Left kidney (tissue), 2 donors: Measurements from ENCODE around the gene INF2. TPM values are rescaled to one million over a fixed set of nuclear protein-coding genes. Genes with fewer than 3 reads are reported as not detected.
A peak's percentile ranks its signal among the peaks of the same experiment; 100 is the strongest.

Source experiments
- DNase-seq: peaks from one replicate; pipeline ENCODE4 v3.0.0-alpha.2; 2013
- polyA plus RNA-seq: library from polyadenylated mRNA; unstranded; fragments of 120-200 nt; gene quantifications from one replicate; pipeline ENCODE4 v1.2.1, GENCODE V29; 2013; ENCODE audit not compliant: insufficient read length

Gene INF2
- polyA plus RNA-seq, 1 donor: 38.9 TPM

DNA sequence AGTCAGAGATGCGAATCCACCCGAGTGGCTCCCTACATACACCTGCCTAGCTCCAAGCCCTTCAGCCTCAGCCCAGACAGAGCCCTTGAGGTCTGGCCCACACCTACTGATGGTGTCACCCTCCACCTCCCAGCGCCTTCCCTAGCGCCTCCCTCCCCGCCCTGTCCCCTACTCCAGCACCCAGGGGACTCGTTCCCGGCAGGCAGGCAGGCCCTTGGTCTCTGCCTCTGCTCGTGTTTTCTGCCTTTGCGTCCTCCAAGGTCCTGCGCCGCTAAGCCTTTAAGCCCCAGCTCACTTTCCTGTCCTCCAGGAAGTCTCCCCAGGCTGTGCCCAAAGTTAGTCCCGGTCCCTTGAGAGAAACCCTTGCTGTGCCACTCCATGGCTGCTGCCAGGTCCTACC is 12.7 kb downstream of the INF2 start:
- no peak for DNase-seq

DNA sequence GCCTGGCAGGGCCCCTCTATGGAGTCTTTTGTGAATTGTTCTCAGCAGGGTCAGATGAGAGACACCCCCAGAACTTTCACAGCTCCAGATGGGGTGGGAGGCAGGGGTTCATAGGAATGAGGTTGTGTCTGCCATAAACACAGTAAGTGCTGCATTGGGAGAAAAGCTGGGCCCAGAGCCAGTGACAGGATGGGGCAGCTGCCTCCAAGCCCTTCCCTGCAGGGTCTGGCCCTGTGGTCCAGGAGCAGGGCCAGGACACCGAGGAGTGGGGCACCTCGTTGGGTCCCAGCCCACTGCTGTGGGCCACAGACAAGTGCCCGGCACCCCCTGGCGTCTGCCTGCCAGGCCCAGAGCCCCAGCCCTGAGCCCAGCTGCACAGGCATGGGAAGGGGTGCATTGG is 13.3 kb downstream of the INF2 start:
- DNase-seq: no peak

DNA sequence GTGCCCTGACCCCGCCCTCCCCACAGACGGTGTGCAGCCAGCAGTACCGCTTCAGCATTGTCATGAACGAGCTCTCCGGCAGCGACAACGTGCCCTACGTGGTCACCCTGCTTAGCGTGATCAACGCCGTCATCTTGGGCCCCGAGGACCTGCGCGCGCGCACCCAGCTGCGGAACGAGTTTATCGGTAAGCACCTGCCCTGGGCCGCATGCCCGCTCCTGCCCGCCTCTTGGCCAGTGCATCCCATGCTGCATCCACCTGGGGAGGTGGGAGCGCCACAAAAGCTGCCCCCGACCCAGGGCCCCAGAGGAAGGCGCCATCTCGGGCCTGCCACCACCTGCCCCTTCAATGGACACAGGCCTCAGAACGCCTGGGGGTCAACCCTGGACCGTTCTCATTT is 13.9 kb downstream of the INF2 start:
- DNase-seq: no peak

DNA sequence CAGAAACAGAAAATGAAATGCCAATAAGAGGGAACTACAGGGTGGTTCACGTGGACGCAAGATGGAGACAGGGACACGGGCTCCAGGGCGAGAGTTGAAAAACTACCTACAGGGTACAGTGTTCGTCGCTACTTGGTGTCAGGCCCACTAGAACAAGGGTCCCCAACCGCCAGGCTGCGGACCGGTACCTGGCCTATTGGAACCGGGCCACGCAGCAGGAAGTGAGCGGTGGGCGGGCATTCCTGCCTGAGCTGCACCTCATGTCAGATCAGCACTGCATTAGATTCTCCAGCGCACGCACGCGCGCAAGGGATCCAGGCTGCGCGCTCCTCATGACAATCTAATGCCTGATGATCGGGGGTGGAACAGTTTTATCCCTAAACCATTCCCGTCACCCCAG is 14.8 kb downstream of the INF2 start:
- no peak for DNase-seq

DNA sequence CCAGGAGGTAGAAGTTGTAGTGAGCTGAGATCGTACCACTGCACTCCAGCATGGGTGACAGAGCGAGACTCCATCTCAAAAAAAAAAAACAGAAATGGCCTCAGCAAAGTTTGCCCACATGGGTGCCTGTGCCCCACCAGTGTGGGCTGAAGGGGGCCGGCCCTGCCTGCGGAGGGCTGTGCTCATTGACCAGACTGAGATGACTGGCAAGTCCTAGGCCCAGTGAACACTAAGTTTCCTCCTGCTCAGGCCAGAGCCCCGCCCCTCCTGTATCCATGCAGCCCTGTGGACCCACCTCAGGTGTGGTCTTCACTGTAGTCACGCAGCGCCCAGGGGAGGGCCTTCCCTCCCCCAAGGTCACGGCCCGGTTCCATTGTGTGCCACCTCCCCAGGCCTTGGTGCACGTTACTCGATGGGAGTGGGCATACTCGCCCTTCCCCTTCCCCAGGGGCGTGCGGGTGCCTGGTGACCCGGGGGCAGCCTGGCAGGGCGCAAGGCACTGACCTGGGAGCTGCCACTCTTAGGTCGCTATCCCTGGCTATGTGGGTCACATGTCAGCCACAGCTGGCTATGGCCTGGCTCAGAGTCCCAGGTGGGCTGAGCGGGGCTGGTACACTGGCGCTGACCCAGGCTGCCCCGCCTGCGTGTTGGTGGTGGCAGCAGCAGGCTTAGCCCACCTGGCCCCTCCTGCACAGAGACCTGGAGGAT is 16.1 kb downstream of the INF2 start:
- no peak for DNase-seq

DNA sequence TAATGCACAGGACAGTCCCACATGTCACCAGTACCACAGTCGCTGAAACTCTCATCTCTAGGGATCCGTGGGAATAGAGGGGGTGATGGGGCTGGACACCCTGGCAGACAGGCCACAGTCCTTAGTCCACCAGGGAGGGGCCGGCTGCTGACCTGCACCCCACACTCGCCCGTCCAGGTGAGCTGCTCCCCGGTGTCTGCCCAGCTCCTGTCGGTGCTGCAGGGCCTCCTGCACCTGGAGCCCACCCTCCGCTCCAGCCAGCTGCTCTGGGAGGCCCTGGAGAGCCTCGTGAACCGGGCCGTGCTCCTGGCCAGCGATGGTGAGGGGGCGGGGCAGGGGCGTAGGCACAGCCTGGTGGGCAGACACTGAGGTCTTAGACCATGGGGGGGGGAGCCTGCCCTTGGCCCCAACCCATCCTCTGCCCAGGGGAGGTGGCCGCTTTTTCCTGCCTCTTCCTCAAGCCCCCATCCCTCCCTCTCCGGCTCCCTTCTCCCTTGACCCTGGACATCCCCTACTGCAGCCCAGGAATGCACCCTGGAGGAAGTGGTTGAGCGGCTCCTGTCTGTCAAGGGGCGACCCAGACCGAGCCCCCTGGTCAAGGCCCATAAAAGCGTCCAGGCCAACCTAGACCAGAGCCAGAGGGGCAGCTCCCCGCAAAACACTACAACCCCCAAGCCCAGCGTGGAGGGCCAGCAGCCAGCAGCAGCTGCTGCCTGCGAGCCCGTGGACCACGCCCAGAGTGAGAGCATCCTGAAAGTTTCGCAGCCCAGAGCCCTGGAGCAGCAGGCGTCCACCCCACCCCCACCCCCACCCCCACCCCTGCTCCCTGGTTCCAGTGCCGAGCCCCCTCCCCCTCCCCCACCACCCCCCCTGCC is 17.6 kb downstream of the INF2 start:
- DNase-seq: no peak

DNA sequence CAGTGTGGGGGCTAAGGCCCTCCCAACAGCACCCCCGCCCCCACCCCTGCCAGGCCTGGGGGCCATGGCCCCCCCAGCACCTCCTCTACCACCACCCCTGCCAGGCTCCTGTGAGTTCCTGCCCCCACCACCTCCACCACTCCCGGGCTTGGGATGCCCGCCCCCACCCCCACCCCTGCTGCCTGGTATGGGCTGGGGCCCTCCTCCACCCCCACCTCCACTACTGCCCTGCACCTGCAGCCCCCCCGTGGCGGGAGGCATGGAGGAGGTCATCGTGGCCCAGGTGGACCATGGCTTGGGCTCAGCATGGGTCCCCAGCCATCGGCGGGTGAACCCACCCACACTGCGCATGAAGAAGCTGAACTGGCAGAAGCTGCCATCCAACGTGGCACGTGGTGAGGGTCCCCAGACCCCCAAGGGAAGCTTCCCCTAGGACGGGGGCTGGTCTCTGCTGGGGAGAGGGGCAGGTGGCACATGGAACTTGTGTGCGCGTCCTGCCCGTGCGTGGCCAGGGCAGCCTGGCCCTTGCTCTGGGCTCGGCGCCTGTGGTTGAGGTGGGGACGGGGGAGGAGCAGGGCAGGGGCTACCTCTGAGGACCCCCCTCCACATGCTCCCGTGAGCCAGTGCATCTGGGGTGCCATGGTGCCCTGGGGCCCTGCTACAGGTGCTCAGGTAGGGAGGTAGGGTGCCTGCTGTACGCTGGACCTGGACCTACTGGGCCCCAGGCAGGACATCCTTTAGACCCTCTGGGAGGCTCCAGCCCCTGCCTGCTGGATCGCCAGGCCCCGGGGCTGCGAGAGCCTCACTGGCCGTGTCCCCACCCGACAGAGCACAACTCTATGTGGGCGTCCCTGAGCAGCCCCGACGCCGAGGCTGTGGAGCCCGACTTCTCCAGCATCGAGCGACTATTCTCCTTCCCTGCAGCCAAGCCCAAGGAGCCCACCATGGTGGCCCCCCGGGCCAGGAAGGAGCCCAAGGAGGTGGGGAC is 18.5 kb downstream of the INF2 start:
- DNase-seq: no peak

DNA sequence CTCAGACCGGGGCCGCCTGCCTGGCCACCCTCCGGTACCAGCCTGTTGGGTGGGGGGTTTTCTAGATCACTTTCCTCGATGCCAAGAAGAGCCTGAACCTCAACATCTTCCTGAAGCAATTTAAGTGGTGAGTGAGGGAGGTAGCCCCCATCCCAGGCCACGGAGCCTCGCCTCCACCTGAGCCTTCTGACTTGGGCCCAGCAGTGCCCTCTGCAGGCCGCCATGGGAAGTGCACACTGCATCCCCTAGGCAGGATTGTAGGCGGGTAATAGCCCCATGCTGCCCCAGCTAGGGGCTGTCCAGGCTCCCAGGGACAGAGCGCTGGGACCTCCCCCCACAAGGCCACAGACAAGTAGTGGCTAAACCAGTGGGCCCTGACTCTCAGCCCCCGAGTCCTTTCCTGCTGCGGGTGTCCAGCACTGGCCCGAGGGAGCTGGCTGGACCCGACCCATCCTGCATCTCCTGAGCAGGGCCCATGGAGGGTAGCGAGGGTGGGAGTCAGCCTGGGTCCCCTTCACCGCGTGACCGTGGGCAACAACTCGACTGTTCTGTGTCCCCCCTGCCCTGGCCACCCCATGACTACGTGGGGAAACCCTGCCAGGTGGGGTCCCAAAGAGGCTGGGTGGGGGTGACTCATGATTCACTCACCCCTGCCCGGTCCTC is 19.3 kb downstream of the INF2 start:
- peak; percentile 66 for DNase-seq

DNA sequence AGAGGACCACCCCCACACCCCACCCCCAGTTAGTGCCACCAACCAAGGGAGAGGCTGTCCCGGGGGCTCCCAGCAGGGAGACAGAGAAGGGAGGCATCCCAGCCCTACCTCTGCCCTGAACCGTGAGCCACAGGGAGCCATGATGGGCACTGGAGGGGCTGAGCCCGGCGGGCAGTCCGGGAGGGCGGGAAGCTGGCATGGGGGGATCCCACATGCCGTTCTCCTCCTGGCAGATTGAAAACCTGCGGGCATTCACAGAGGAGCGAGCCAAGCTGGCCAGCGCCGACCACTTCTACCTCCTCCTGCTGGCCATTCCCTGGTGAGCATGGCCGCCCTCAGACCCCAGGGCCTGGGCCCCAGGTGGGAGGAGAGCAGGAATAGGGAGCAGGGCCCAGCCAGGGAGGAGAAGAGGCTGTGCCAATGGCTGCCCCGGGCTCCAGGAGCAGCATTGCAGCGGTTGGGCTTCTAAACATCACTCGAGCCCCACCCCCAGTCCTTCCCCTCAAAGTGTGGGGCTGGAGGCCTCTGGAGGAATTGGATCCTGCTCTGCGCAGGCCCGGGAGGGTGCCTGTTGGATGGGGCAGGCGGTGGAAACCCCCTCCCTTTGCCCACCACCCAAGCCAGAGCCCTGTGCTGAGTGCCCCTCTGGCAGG is 20.1 kb downstream of the INF2 start:
- no peak for DNase-seq

DNA sequence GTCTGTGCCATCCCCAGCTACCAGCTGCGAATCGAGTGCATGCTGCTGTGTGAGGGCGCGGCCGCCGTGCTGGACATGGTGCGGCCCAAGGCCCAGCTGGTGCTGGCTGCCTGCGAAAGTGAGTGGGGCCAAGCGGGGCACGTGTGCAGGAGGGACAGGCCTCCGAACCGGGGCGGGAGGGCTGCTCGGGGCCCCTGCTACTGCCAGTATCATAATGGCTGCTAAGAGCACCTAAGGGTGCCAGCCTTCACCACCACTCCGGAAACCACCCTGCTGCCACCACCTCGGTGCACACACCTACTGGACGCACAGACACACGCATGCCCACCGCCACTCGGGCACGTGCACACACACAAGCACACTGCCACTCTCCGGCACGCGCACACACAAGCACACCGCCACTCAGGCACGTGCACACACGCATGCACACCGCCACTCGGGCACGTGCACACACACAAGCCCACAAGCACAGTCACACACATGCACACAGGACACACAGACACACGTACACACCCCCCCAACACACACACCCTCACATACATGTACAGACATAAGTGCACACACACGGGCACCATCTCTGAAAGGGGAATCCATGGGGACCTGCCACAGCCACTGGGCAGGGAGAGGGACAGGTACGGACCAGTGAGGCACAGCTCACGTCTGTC is 20.8 kb downstream of the INF2 start:
- DNase-seq: no peak

DNA sequence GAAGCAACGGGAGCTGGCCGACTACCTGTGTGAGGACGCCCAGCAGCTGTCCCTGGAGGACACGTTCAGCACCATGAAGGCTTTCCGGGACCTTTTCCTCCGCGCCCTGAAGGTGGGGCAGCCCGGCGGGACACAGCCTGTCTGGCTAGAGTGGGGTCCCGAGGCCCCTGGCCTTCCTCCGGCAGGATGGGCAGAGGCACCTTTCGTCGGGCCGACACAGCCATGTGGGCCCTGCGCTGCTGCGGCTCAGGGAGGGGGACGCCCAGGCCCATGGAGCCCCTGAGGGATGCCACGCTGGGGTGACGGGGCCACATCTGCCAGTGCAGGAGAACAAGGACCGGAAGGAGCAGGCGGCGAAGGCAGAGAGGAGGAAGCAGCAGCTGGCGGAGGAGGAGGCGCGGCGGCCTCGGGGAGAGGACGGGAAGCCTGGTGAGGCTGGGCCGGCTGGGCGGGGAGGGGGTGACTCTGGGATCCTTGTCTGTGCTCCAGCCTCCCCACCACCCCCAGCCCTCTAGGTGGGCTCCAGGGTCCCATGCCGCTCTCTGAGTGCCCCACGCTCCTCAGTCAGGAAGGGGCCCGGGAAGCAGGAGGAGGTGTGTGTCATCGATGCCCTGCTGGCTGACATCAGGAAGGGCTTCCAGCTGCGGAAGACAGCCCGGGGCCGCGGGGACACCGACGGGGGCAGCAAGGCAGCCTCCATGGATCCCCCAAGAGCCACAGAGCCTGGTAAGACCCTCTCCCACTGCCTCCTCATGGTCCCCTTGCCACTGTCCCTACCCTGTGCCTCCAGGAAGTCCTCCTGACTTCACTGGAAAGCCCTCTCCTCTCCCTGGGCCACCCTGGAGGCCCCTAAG is 23.7 kb downstream of the INF2 start:
- no peak for DNase-seq

DNA sequence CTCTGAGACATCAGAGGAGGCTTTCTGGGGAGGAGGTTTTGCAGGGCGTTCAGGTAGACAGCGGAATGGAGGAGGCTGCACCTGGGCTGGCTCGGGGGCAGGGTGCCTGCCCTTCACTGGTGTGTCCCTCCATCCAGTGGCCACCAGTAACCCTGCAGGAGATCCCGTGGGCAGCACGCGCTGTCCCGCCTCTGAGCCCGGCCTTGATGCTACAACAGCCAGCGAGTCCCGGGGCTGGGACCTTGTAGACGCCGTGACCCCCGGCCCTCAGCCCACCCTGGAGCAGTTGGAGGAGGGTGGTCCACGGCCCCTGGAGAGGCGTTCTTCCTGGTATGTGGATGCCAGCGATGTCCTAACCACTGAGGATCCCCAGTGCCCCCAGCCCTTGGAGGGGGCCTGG is 24.6 kb downstream of the INF2 start:
- DNase-seq: no peak

DNA sequence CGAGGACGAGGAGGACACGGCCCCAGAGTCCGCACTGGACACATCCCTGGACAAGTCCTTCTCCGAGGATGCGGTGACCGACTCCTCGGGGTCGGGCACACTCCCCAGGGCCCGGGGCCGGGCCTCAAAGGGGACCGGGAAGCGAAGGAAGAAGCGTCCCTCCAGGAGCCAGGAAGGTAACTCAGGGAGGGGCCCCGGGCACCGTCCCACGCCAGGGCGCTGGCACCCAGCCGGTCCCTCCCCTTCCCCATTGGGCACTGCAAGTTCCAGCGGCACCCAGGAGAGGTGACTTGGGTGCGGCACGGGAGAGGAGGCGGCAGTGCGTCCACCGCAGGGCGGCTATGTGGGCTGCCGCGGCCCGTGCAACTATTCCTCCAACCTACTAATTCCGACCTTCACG is 25.3 kb downstream of the INF2 start:
- DNase-seq: no peak

DNA sequence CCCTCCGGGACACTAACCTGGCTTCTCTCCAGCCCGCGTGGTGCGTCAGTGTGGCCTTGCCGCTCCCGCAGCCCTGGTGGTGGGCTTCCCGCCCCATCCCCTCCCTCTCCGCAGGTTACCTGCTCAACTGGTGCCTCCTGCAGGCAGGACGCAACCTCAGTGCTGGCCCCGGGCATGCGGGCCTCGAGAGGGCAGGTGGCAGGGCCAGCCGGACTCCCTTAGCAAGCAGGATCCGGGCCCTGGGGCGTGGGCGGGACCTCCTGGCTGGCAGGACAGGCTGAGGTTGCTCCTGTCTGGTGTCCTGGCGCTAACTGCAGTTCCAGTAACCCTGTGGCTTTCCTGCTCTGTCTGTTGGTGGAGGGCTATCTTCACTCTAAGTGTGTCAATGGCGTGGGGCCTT is 26.0 kb downstream of the INF2 start:
- no peak for DNase-seq

DNA sequence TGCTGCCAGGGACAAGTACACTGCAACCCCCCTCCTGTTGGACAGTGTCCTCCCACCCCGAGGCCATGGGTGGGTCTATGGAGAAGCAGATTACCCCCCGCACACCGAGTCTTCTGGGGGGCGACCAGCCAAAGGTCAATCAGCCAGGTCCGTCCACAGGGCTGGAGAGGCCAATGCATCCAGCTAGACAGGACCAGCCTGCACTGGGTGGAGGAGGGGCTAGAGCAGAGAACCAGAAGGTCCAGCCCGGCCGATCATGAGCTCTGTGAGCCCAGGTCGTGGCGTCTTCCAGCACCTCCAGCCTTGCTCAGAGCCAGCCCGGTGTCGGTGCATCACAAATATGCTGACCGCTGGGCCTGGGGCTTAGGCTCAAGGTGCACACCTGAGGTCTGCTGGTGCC is 26.5 kb downstream of the INF2 start:
- DNase-seq: no peak

DNA sequence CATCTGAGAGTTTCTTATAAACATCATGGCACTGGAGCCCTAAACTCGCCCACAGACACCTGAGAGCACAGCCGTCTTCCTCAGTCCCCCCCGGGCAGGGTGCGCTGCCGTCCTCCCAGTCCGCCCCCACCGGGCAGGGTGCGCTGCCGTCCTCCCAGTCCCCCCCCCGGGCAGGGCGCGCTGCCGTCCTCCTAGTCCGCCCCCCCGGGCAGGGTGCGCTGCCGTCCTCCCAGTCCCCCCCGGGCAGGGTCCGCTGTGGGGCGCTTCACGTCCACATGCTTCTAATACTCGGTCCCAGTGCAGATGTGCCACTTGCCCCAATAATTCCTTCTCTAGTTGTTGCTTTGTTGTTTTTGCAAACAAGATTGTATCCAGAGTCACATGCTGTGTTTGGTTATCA is 27.7 kb downstream of the INF2 start:
- DNase-seq: no peak

DNA sequence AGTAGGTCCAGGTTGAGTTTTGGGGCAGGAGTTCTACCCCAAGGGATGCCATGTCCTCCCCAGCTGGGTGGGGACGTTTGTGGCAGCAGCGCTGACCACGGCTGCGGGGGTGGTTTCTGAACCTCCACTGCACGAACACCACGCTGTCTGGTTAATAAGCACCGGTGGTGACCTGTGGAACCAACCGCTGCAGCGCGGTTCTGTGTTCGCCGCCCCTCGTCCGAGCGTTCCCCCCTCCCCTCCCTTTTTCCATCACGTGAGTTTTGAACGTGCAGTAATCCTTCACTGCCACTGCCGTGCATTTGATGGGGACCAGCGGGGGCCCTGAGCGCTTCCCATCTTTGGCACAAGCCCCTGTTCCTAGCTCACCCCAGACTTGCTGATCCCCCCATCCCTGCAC is 28.2 kb downstream of the INF2 start:
- no peak for DNase-seq

DNA sequence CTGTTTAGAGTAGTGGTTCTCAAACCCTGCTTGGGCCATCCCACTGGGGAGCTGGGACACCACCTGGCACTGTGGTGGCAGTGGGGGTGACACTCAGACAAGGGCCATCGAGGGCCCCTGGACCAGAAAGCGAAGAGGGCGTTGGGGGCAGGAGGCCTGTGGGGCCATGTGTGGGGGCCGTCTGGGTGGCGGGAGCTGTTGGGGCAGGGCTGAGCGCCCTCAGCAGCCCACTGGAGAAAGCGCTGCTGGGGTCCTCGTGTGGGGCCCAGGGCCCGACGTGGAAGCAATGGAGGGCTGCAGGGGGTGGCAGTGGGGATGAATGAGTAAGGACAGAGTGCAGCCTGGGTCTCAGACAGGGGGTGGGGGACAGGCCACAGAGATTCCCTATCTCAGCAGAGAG is 28.7 kb downstream of the INF2 start:
- DNase-seq: no peak

DNA sequence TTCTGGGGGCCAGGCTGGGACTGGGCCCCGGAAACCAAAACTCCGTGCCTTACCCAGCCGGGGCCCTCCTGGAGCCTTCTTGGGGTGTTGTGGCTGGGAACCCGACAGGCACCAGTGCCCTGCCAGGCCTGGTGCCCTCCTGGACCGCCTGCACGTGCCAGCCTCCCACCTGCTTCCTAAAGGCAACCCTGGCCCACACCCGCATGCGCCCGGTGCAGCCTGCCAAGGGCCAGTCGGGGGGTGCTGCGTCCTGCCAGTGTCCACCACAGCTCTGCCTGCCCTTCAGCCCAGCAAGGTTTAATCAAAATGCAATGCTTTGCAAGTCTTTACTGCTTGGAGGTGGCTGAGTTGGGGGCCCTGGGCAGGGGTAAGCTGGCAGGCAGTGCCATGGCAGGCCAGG is 29.5 kb downstream of the INF2 start:
- no peak for DNase-seq

DNA sequence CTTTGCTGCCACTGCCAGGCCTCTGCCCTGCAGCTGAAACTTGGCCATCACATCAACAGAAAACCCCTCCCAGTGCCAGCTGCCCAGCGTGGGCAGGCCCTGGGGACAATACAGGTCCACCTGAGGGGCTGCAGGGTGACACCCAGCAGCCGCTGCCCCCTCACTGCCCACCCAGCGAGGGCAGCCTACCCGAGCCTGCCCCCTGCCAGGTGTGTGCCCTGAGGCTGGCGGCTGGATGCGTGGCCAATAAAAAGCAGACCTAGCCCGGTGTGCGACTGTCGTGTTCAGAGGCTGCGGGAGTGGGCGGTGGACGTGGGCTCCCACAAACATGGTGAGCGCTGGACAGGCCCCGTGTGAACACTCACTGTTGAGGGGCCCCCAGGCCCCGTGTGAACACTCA is 29.9 kb downstream of the INF2 start:
- no peak for DNase-seq
